Activated CD8-positive, alpha-beta memory T cell treated with anti-CD3 and anti-CD28 coated beads, Interleukin-2, amount 50 U/mL, for 4 hours (primary cell): ENCODE results near the gene PKNOX1.
"Not testable (repeated sequence)": the region's sequence is repeated elsewhere in the genome, so short reads cannot be mapped to it uniquely, and the experiment has no call there.

ENCODE experiments used
- DNase-seq: peaks from one replicate; pipeline ENCODE4 v3.0.0-alpha.2; 2020

Gene PKNOX1

GRCh38 chr21:43062955-43063664 is 88.7 kb downstream of the PKNOX1 start:
- DNase-seq, result not testable (repeated sequence)

GRCh38 chr21:43064265-43064917 is 90.0 kb downstream of the PKNOX1 start:
- DNase-seq, result not testable (repeated sequence)

- not testable (repeated sequence) for DNase-seq
Measured at GRCh38 chr21:43065991-43066390, 91.6 kb downstream of the PKNOX1 start.

GRCh38 chr21:43066690-43067089 is 92.3 kb downstream of the PKNOX1 start:
- not testable (repeated sequence) for DNase-seq

GRCh38 chr21:43068065-43068464 is 93.7 kb downstream of the PKNOX1 start:
- not testable (repeated sequence) for DNase-seq

DNA sequence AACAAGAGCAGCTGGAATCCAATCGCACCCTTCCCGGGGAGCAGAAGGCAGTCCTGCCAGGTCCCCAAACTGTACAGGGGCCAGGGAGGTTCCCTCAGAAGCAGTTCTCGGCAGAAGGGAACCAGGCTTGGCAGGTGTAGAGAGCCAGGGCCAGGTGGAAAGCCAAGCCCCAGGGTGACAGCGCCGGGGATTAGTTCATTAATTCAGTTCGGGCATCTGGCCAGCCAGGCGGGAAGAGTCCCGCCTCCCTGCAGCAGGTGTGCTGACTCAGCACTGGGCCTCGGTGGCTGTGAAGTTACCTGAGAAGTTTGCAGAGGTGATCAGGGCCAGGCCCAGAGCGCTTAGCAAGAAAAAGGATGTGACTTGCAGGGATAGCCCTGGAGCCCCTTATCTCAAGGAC is 95.3 kb downstream of the PKNOX1 start:
- not testable (repeated sequence) for DNase-seq

- not testable (repeated sequence) for DNase-seq
Measured at GRCh38 chr21:43072742-43073141, 98.4 kb downstream of the PKNOX1 start.

DNA sequence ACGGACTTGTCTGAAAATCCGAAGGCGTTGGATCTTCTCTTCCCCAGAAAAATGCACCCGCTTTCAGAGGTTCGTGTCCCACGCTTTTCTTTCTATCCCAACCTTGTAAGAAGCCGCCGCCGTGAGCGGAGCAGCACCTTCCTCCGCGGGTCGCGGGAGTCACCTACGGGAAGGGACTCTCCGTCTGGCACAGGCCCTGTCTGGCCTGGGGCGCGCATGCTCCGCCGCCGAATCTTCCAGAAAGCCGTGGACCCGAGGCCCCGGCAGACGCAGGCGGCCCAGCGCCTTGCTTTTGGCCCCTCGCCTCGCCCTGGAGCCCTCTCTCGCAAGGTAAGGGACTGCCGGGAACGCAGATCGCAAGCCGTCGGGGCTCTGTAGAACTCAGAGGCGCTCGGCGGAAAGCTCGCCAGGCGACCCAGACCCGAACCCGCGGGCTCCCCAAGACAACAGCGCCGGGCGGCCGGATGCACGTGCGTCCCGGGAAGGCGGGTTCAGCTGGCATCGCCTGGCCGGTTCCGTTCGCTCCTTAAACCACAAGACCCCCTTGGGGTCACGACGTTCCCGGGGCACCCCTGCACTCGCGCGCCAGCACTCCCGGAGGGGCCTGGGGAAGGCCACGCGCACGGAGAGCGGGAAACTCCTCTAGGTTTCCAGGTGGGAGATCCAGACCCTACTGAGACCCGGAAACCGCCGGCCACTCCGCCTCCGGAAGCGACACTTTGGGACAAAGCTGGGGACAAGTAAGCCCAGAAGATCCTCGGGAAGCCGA is 100.2 kb downstream of the PKNOX1 start:
- DNase-seq, result not testable (repeated sequence)

- not testable (repeated sequence) for DNase-seq
Measured at GRCh38 chr21:43075170-43076022, 101.0 kb downstream of the PKNOX1 start, which contains the start of gene CBS. CBS (minus strand) TSS chr21:43075835; CDS start chr21:43072193, 3,642 bp downstream.

- DNase-seq, result not testable (repeated sequence)
Measured at GRCh38 chr21:43076023-43076637, 101.8 kb downstream of the PKNOX1 start.

DNA sequence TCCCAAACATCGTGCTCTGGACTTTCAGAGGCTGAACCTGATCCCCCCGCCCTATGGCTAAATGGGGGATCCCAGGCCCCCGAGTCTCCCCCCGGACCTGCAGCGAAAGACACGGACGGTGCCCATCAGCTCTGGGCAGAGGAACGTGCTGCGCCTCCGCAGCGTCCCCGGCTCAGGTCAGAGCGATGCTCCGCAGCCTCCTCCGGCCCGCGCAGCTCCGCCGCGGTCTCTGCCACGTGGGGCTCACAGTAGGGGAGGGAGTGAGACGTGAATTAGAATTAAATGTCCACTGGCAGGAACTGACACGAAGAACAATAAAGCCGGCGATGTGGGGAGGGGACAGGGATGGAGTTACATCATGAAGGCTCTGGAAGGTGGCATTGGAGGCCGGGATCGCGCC is 102.3 kb downstream of the PKNOX1 start:
- DNase-seq, result not testable (repeated sequence)

DNA sequence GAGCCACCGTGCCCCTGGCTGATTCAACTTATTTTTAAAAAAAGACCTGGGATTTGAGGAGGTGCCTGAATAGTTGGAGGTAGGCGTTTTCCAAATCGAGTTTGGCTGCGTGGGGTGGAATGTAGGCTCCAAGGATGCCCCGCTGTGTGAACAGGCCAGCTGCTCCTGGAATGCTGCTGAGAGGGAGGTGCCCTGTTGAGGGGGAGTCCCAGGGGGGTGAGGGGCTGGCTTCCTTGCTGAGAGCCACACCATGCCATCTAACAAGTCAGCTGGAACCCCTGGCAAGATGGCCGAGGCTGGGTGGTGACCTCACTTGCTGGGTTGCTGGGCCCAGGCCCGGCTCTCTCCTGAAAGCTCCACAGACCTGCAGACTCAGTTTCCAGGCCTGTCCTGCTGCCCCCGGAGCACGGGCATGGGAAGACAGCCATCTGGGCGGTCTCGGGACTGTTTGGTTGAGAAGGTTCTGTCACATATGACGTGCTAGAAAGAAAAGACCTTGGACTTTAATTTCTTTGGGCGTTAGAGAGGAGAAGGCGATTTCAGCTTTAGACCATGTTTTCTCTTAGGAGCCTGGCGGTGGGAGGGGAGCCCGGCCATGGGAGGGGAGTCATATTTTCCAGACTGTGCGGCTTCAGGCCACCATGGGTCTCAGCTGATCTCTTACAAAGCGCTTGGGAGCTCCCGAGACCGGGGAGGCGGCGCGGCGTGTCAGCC is 108.4 kb downstream of the PKNOX1 start:
- DNase-seq, result not testable (repeated sequence)
